ENCODE measurements around the gene S100Z. TPM values are rescaled to one million over a fixed set of nuclear protein-coding genes. Genes with fewer than 3 reads are reported as not detected.

S100Z gene
- total and polyA plus RNA-seq, 2 of the 8 experiments (the other 6 are each of a cell fraction or from before 2014, with no cell fraction given) = 0.30 TPM; not detected in 1

- TF ChIP-seq, protein P1, sequence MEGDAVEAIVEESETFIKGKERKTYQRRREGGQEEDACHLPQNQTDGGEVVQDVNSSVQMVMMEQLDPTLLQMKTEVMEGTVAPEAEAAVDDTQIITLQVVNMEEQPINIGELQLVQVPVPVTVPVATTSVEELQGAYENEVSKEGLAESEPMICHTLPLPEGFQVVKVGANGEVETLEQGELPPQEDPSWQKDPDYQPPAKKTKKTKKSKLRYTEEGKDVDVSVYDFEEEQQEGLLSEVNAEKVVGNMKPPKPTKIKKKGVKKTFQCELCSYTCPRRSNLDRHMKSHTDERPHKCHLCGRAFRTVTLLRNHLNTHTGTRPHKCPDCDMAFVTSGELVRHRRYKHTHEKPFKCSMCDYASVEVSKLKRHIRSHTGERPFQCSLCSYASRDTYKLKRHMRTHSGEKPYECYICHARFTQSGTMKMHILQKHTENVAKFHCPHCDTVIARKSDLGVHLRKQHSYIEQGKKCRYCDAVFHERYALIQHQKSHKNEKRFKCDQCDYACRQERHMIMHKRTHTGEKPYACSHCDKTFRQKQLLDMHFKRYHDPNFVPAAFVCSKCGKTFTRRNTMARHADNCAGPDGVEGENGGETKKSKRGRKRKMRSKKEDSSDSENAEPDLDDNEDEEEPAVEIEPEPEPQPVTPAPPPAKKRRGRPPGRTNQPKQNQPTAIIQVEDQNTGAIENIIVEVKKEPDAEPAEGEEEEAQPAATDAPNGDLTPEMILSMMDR (IDR thresholded peaks at IDR 0.05; ENCODE audit: control extremely low read depth in 1 of 3, insufficient read depth in 1 of 3, low read depth in 1 of 3, low read length in 3 of 3) = no peak
- TF ChIP-seq, protein P2, sequence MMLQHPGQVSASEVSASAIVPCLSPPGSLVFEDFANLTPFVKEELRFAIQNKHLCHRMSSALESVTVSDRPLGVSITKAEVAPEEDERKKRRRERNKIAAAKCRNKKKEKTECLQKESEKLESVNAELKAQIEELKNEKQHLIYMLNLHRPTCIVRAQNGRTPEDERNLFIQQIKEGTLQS (IDR thresholded peaks at IDR 0.05; ENCODE audit: insufficient read depth, low read depth, low read length) = no peak
- TF ChIP-seq ATF2 (IDR thresholded peaks at IDR 0.05; ENCODE audit: low read length) = no peak
- TF ChIP-seq RBBP5 (IDR thresholded peaks at IDR 0.05; ENCODE audit: borderline replicate concordance, low read depth, low read length) = no peak
- peak in 1 of 2 experiments; percentile 62; a peak in 1 of 4 replicates for TF ChIP-seq SIN3A (conservative IDR thresholded peaks at IDR 0.05 in 1 of 2, IDR thresholded peaks at IDR 0.05 in 1 of 2; ENCODE audit: low read depth in 1 of 2, low read length in 2 of 2)
- TF ChIP-seq NRF1 (IDR thresholded peaks at IDR 0.05; ENCODE audit: low read depth, low read length) = no peak
- TF ChIP-seq BCL11A (IDR thresholded peaks at IDR 0.05; ENCODE audit: low read depth in 2 of 2, low read length in 2 of 2) = no peak
- TF ChIP-seq, protein P3, sequence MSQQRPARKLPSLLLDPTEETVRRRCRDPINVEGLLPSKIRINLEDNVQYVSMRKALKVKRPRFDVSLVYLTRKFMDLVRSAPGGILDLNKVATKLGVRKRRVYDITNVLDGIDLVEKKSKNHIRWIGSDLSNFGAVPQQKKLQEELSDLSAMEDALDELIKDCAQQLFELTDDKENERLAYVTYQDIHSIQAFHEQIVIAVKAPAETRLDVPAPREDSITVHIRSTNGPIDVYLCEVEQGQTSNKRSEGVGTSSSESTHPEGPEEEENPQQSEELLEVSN (IDR thresholded peaks at IDR 0.05) = no peak
- no peak for TF ChIP-seq JUN (IDR thresholded peaks at IDR 0.05; ENCODE audit: low read depth, low read length)
- TF ChIP-seq SP4 (IDR thresholded peaks at IDR 0.05; ENCODE audit: low read length) = no peak
- TF ChIP-seq TAF1 (IDR thresholded peaks at IDR 0.05; ENCODE audit: low read depth, low read length) = peak; percentile 61; the same call in 1 of the 2 replicates
- TF ChIP-seq, protein P4, sequence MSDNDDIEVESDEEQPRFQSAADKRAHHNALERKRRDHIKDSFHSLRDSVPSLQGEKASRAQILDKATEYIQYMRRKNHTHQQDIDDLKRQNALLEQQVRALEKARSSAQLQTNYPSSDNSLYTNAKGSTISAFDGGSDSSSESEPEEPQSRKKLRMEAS (IDR thresholded peaks at IDR 0.05) = no peak
- no peak for TF ChIP-seq SRF (IDR thresholded peaks at IDR 0.05; ENCODE audit: low read depth, low read length)
- TF ChIP-seq SUZ12 (IDR thresholded peaks at IDR 0.05; ENCODE audit: low read length) = no peak
- TF ChIP-seq SAP30 (IDR thresholded peaks at IDR 0.05; ENCODE audit: insufficient read depth, insufficient replicate concordance, low read length) = no peak
- TF ChIP-seq GTF2F1 (IDR thresholded peaks at IDR 0.05; ENCODE audit: borderline replicate concordance, low read depth, low read length) = no peak
Observed at GRCh38 chr5:76807296-76807695, 42.5 kb upstream of the S100Z start (continued).
